ENCODE measurements around the gene PSPH.
"Not testable (repeated sequence)": the region's sequence is repeated elsewhere in the genome, so short reads cannot be mapped to it uniquely, and the experiment has no call there.

PSPH gene

GRCh38 chr7:56051339-56052191 lies at the start of gene PSPH, which contains the start of gene CCT6A:
PSPH (minus strand) TSS chr7:56051444; CDS start chr7:56021212, 30,232 bp downstream.
CCT6A (plus strand) TSS chr7:56051765; CDS start chr7:56051849, 84 bp downstream.
- peak; percentile 93 for TF ChIP-seq MYC (IDR thresholded peaks at IDR 0.05; ENCODE audit: low read depth, low read length)
- TF ChIP-seq, protein P1, sequence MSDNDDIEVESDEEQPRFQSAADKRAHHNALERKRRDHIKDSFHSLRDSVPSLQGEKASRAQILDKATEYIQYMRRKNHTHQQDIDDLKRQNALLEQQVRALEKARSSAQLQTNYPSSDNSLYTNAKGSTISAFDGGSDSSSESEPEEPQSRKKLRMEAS (IDR thresholded peaks at IDR 0.05; ENCODE audit: low read depth, low read length): peak; percentile 88
- TF ChIP-seq POLR2A (IDR thresholded peaks at IDR 0.05; ENCODE audit: extremely low read depth, insufficient read length): peak; percentile 90
- TF ChIP-seq CTCF (IDR thresholded peaks at IDR 0.05; ENCODE audit: low read depth, low read length): no peak
- peak; percentile 100 for DNase-seq (ENCODE audit: low read depth)
- peak within 1 kb of the TSS; percentile 98 for H3K4me3 ChIP-seq (ENCODE audit: low read depth, low read length)

DNA sequence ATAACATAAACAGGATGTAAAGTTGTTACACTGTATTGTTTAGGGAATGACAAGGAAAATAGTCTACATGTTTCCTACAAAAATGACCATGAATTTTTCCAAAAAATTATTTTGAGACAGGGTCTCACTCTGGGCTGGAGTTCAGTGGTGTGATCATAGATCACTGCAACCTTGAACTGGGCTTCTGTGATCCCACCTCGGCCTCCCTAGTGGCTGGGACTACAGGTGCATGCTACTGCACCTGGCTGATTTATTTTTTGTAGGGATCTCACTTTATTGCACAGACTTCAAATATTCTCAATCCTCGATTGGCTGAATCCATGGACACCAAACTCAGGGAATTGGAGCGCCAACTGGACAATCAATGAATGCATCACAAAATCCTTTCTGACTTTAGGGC lies 48.4 kb upstream of the PSPH start:
- DNase-seq (ENCODE audit: low read depth): no peak
- TF ChIP-seq MYC (IDR thresholded peaks at IDR 0.05; ENCODE audit: low read depth, low read length) (no peak), CTCF (IDR thresholded peaks at IDR 0.05; ENCODE audit: low read depth, low read length) (no peak), POLR2A (IDR thresholded peaks at IDR 0.05; ENCODE audit: extremely low read depth, insufficient read length) (no peak)
- TF ChIP-seq, protein P1 (IDR thresholded peaks at IDR 0.05; ENCODE audit: low read depth, low read length): no peak
- H3K4me3 ChIP-seq (ENCODE audit: low read depth, low read length): no peak overlapping the region

GRCh38 chr7:56098187-56099008 lies 47.2 kb upstream of the PSPH start:
- not testable (repeated sequence) for H3K4me3 ChIP-seq (ENCODE audit: low read depth, low read length); DNase-seq (ENCODE audit: low read depth)

GRCh38 chr7:56097700-56098099 lies 46.5 kb upstream of the PSPH start:
- TF ChIP-seq MYC (IDR thresholded peaks at IDR 0.05; ENCODE audit: low read depth, low read length): no peak
- TF ChIP-seq POLR2A (IDR thresholded peaks at IDR 0.05; ENCODE audit: extremely low read depth, insufficient read length): no peak
- TF ChIP-seq, protein P1 (IDR thresholded peaks at IDR 0.05; ENCODE audit: low read depth, low read length): no peak
- no peak for TF ChIP-seq CTCF (IDR thresholded peaks at IDR 0.05; ENCODE audit: low read depth, low read length)
- peak; percentile 40 for DNase-seq (ENCODE audit: low read depth)
- H3K4me3 ChIP-seq (ENCODE audit: low read depth, low read length): no peak overlapping the region

GRCh38 chr7:56092789-56093531 lies 41.7 kb upstream of the PSPH start, which contains the start of gene PHKG1:
PHKG1 (minus strand) TSS chr7:56092952; CDS start chr7:56088941, 4,011 bp downstream.
- DNase-seq (ENCODE audit: low read depth): peak; percentile 39
- TF ChIP-seq, protein P1 (IDR thresholded peaks at IDR 0.05; ENCODE audit: low read depth, low read length): no peak
- TF ChIP-seq CTCF (IDR thresholded peaks at IDR 0.05; ENCODE audit: low read depth, low read length) (no peak), POLR2A (IDR thresholded peaks at IDR 0.05; ENCODE audit: extremely low read depth, insufficient read length) (no peak), MYC (IDR thresholded peaks at IDR 0.05; ENCODE audit: low read depth, low read length) (no peak)
- no peak within 1 kb of the TSS for H3K4me3 ChIP-seq (ENCODE audit: low read depth, low read length)

DNA sequence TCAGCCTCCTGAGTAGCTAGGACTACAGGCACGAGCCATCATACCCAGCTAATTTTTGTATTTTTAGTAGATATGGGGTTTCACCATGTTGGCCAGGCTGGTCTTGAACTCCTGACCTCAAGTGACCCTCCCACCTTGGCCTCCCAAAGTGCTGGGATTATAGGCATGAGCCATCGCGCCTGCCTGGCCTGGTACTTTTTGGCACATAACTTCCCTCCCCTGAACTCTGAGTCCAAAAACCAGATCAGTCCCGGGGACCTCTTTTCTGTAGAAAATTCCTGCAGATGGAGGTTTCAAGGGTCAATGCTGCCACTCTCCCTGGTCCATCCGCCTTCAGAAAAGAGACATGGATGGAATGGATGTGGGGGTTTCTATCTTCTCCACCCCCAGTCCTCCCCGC lies 41.1 kb upstream of the PSPH start:
- DNase-seq (ENCODE audit: low read depth); H3K4me3 ChIP-seq (ENCODE audit: low read depth, low read length): not testable (repeated sequence)
